ENCODE data around the gene VILL. TPM values are rescaled to one million over a fixed set of nuclear protein-coding genes. Genes with fewer than 3 reads are reported as not detected.

VILL gene
- total and polyA plus RNA-seq, 12 donors: 1.7 to 18.0 (median 7.3) TPM

DNA sequence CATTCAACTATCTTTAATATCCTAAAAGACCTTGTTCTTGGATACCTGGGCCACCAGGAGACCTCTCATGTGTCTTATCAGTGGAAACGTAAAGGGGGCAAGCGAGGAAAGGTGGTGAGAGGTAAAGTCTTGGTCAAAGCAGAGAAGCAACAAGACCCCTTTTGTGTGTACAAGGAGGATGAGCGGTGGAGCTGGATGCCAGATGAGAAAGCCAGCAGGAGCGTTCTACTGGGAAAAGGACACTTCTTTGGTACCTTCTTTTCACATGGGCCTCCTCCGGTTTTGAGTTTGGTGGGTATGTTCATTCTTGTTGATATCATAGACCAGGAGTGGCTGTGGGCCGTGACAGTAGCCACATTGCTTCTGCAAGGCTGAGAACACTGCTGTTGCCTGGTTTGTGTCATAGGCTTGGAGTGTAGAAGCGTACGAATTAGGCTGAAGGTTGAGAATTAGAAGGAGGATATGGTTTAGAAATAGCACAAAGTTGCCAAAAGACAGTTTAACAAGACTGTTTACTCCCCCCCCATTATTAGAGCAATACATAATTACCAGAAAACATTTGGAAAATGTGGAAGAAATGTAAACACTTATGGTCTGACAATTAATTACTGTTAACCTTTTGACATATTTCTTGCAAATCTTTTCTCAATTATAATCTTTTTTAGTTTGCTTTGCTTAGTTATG, 46.8 kb upstream of the VILL start:
- 86 to 92% (median 90%) methylated on average over 8 of the region's 8 CpGs for WGBS, 4 donors
- intact Hi-C loops (cut with DNase I): no loop called here
- H3K9me3 ChIP-seq (replicated peaks in 1 of 3): no peaks in the 10 kb centered on the region
- no peak for DNase-seq
- H3K27ac ChIP-seq: no peak overlapping the region
- H3K27me3 ChIP-seq: no peaks in the 10 kb centered on the region
- no peak for TF ChIP-seq POLR2A (IDR thresholded peaks at IDR 0.05)
- TF ChIP-seq, protein P1, sequence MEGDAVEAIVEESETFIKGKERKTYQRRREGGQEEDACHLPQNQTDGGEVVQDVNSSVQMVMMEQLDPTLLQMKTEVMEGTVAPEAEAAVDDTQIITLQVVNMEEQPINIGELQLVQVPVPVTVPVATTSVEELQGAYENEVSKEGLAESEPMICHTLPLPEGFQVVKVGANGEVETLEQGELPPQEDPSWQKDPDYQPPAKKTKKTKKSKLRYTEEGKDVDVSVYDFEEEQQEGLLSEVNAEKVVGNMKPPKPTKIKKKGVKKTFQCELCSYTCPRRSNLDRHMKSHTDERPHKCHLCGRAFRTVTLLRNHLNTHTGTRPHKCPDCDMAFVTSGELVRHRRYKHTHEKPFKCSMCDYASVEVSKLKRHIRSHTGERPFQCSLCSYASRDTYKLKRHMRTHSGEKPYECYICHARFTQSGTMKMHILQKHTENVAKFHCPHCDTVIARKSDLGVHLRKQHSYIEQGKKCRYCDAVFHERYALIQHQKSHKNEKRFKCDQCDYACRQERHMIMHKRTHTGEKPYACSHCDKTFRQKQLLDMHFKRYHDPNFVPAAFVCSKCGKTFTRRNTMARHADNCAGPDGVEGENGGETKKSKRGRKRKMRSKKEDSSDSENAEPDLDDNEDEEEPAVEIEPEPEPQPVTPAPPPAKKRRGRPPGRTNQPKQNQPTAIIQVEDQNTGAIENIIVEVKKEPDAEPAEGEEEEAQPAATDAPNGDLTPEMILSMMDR (IDR thresholded peaks at IDR 0.05): no peak
- no peak overlapping the region for H3K4me3 ChIP-seq
- no peaks in the 10 kb centered on the region for H3K36me3 ChIP-seq (replicated peaks in 1 of 2)
- peaks cover 14 to 33% of the 10 kb centered on the region in 2 donors for H3K4me1 ChIP-seq (replicated peaks in 1 of 2)

DNA sequence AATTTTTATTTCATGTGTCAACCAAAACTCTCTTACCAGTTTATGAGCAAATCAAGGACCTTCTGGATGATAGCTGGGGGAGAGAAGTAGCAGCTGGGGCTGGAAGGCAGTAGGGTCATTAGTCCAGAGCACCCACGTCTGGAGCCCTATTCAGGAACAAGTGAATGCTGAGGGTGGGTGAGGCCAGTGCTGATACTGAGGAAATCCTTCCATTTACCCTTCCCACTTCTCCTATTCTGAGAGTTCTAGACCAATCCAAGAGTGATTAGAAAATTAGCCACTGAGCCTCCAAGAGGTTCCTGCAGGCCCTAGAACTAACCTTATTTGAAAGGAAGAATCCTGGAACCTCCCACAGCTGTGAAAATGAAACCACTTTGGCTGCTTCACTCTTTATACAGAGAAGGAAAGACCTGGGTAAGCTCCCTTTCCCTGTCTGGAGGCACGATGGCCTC, 46.2 kb upstream of the VILL start:
- Histone ChIP-seq H3K27ac (peak overlapping the region in 2 of 5 donors; percentile 2 to 63), H3K9me3 (replicated peaks in 1 of 3) (no peaks in the 10 kb centered on the region), H3K27me3 (no peaks in the 10 kb centered on the region), H3K36me3 (replicated peaks in 1 of 2) (no peaks in the 10 kb centered on the region), H3K4me3 (no peak overlapping the region), H3K4me1 (replicated peaks in 1 of 2) (peaks cover 14 to 33% of the 10 kb centered on the region in 2 donors)
- TF ChIP-seq POLR2A (IDR thresholded peaks at IDR 0.05): no peak
- TF ChIP-seq, protein P1 (IDR thresholded peaks at IDR 0.05): no peak
- 43 to 50% (median 47%) methylated on average over 2 of the region's 2 CpGs for WGBS, 4 donors
- intact Hi-C loops (cut with DNase I): no loop called here
- DNase-seq: no peak

DNA sequence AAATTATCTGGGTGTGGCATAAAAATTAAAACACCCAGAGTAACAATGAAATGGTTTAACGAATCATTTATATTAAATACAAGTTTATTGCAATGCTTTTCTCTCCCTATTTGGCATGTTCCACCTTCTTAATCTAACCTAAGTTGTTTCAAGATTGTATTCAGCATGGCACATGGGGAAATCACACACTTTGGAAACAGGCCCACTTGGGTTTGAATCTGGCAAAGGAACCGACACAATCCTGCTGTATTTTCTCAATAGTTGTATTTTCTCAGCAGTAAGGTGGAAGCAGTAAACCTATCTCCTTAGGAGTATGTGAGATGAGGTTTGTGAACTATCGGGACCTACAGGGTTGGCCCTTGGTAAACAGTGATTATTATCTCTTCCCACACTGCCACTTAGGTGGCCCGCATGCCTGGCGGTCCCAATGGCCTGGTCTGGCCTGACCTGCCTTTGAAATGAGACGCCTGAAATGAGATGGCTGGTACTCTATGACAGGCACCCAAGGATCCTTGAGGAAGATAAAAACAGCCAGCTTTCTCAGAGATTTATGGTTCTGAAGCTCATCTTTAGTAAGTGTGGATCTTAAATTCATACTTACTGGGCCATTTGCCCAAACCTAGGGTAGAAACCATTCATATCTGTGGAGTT, 45.3 kb upstream of the VILL start:
- TF ChIP-seq, protein P1 (IDR thresholded peaks at IDR 0.05): no peak
- TF ChIP-seq POLR2A (IDR thresholded peaks at IDR 0.05): no peak
- H3K4me1 ChIP-seq (replicated peaks in 1 of 2): peaks cover 14 to 33% of the 10 kb centered on the region in 2 donors
- 63 to 70% (median 67%) methylated on average over 6 of the region's 6 CpGs for WGBS, 4 donors
- H3K27me3 ChIP-seq: no peaks in the 10 kb centered on the region
- no peaks in the 10 kb centered on the region for H3K9me3 ChIP-seq (replicated peaks in 1 of 3)
- H3K27ac ChIP-seq: peak overlapping the region in 4 of 5 donors; percentile 2 to 63 (median 28)
- DNase-seq: no peak
- no peak overlapping the region for H3K4me3 ChIP-seq
- intact Hi-C loops (cut with DNase I): no loop called here
- H3K36me3 ChIP-seq (replicated peaks in 1 of 2): no peaks in the 10 kb centered on the region

DNA sequence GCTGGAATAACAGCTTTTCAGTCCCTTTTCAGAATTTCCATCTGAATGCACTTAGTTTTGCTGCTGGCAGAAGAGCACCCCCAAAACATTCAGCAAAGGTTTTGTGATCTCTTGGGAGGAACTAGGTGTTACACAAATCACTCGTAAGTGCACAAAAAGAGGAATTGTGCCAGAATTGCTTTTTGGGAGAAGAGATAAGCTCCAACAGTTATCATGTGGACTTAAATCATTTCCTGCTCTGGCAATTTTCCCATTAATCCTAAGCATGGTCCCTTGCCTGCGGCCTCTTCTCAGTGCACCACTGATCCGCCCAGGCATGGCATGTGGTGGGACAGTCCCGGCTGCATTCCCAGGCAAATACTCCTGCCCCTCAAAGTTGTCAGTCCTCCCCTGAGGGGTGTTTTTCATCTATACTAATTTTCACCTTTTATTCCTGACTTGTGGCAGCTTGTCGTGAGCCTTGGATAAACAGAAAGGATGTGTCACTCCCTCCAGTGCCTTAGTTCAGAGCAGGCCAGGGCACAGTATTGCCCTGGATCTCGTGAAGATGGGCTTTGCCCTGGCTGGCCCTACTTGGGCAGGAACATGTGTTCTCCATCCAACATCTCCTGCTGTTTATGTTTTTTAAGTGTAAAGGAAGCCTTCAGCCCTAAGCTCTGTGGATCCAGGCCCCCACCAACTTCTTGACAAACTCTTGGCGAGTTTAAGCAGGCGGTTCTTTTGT, 44.6 kb upstream of the VILL start:
- H3K27ac ChIP-seq: peak overlapping the region in 2 of 5 donors; percentile 55 to 63
- intact Hi-C loops (cut with DNase I): no loop called here
- H3K9me3 ChIP-seq (replicated peaks in 1 of 3): no peaks in the 10 kb centered on the region
- DNase-seq: peak in 1 of 7 donors; percentile 35
- H3K36me3 ChIP-seq (replicated peaks in 1 of 2): no peaks in the 10 kb centered on the region
- H3K27me3 ChIP-seq: no peaks in the 10 kb centered on the region
- WGBS, 4 donors: 32 to 35% (median 34%) methylated on average over 7 to 8 of the region's 8 CpGs
- H3K4me1 ChIP-seq (replicated peaks in 1 of 2): peaks cover 14 to 33% of the 10 kb centered on the region in 2 donors
- no peak overlapping the region for H3K4me3 ChIP-seq
- TF ChIP-seq, protein P1 (IDR thresholded peaks at IDR 0.05): no peak
- TF ChIP-seq POLR2A (IDR thresholded peaks at IDR 0.05): no peak

All from adrenal gland (tissue), 12 donors.